ENCODE measurements around the gene AGFG1.

- TF ChIP-seq EZH2 (IDR thresholded peaks at IDR 0.05) (no peak), POLR2AphosphoS5 (IDR thresholded peaks at IDR 0.05; ENCODE audit: borderline replicate concordance, low read depth, low read length) (no peak)
These were observed 8.6 kb downstream of the AGFG1 start for GRCh38 chr2:227480528-227480927.
